HUES6 (cell line): ENCODE data around the gene IFNE.

Experiments
- H3K27ac ChIP-seq: 2 replicates; pipeline ENCODE4 v1.7.0; 2013; ENCODE audit warnings: low read depth, mild to moderate bottlenecking, low read length, inconsistent platforms
- H3K27me3 ChIP-seq: 2 replicates; pipeline ENCODE4 v1.6.1; 2013; ENCODE audit warnings: low read length; ENCODE audit not compliant: control insufficient read depth, insufficient read depth
- H3K36me3 ChIP-seq: 2 replicates; pipeline ENCODE4 v1.6.1; 2013; ENCODE audit warnings: low read length; ENCODE audit not compliant: control insufficient read depth, insufficient read depth
- H3K4me1 ChIP-seq: 2 replicates; pipeline ENCODE4 v1.6.1; 2013; ENCODE audit warnings: low read length; ENCODE audit not compliant: control insufficient read depth, insufficient read depth
- H3K4me3 ChIP-seq: 2 replicates; pipeline ENCODE4 v1.5.1; 2013; ENCODE audit warnings: low read depth, low read length
- H3K9ac ChIP-seq: one replicate; pipeline ENCODE4 v1.6.1; 2013; ENCODE audit warnings: mild to moderate bottlenecking, low read length
- H3K9me3 ChIP-seq: 2 replicates; pipeline ENCODE4 v1.6.1; 2013; ENCODE audit warnings: low read depth, low read length; ENCODE audit not compliant: control insufficient read depth, insufficient read depth

IFNE gene

GRCh38 chr9:21481470-21482056 is 550 bp downstream of the IFNE start:
- H3K4me1 ChIP-seq: 0 out of 2 replicates have a peak, but pooled peaks cover 2% of the 10 kb centered on the region
- H3K9me3 ChIP-seq: no peaks in the 10 kb centered on the region; the same call in 1 of the 2 replicates
- H3K36me3 ChIP-seq: no peaks in the 10 kb centered on the region
- no peak overlapping the region for H3K9ac ChIP-seq
- H3K27ac ChIP-seq: no peak overlapping the region
- no peaks in the 10 kb centered on the region for H3K27me3 ChIP-seq
- H3K4me3 ChIP-seq: no peak overlapping the region

- no peaks in the 10 kb centered on the region for H3K4me1 ChIP-seq
- no peaks in the 10 kb centered on the region for H3K36me3 ChIP-seq
- H3K9me3 ChIP-seq: no peaks in the 10 kb centered on the region
- no peak overlapping the region for H3K9ac ChIP-seq
- no peaks in the 10 kb centered on the region for H3K27me3 ChIP-seq
- H3K27ac ChIP-seq: no peak overlapping the region
- H3K4me3 ChIP-seq: no peak overlapping the region
These were observed 2.9 kb downstream of the IFNE start for GRCh38 chr9:21479152-21479702.

- Histone ChIP-seq H3K9ac (no peak overlapping the region), H3K27me3 (no peaks in the 10 kb centered on the region), H3K27ac (no peak overlapping the region), H3K4me3 (no peak overlapping the region), H3K9me3 (no peaks in the 10 kb centered on the region), H3K36me3 (no peaks in the 10 kb centered on the region), H3K4me1 (no peaks in the 10 kb centered on the region)
These were observed 4.6 kb downstream of the IFNE start for GRCh38 chr9:21477466-21477865.

- Histone ChIP-seq H3K4me3 (no peak overlapping the region), H3K9me3 (no peaks in the 10 kb centered on the region), H3K36me3 (no peaks in the 10 kb centered on the region), H3K27me3 (no peaks in the 10 kb centered on the region), H3K9ac (no peak overlapping the region), H3K27ac (no peak overlapping the region), H3K4me1 (peaks cover 6% of the 10 kb centered on the region; the same call in 1 of the 2 replicates)
These were observed 8.9 kb downstream of the IFNE start for GRCh38 chr9:21473236-21473635.

- H3K36me3 ChIP-seq: no peaks in the 10 kb centered on the region
- no peaks in the 10 kb centered on the region for H3K27me3 ChIP-seq
These were observed 12.0 kb downstream of the IFNE start for GRCh38 chr9:21470126-21470525.

GRCh38 chr9:21465859-21466518 is 16.1 kb downstream of the IFNE start:
- H3K4me3 ChIP-seq: no peak overlapping the region
- peaks cover 16% of the 10 kb centered on the region for H3K9me3 ChIP-seq
- H3K9ac ChIP-seq: no peak overlapping the region
- peaks cover under 1% of the 10 kb centered on the region; the same call in 1 of the 2 replicates for H3K4me1 ChIP-seq
- no peaks in the 10 kb centered on the region for H3K27me3 ChIP-seq
- H3K27ac ChIP-seq: no peak overlapping the region
- H3K36me3 ChIP-seq: no peaks in the 10 kb centered on the region

More at GRCh38 chr9:21470126-21470525, 12.0 kb downstream of the IFNE start:
- no peak overlapping the region for H3K27ac ChIP-seq
- no peak overlapping the region for H3K9ac ChIP-seq
- H3K4me3 ChIP-seq: no peak overlapping the region
- H3K4me1 ChIP-seq: peaks cover 6% of the 10 kb centered on the region; the same call in 1 of the 2 replicates
- no peaks in the 10 kb centered on the region for H3K9me3 ChIP-seq

- no peak overlapping the region for H3K27ac ChIP-seq
- no peak overlapping the region for H3K9ac ChIP-seq
- no peaks in the 10 kb centered on the region for H3K27me3 ChIP-seq
- no peaks in the 10 kb centered on the region for H3K36me3 ChIP-seq
- H3K4me1 ChIP-seq: no peaks in the 10 kb centered on the region
- H3K9me3 ChIP-seq: peaks cover 16% of the 10 kb centered on the region
- no peak overlapping the region for H3K4me3 ChIP-seq
These were observed 17.0 kb downstream of the IFNE start for GRCh38 chr9:21465138-21465537.

GRCh38 chr9:21461377-21461776 is 20.7 kb downstream of the IFNE start:
- Histone ChIP-seq H3K9ac (no peak overlapping the region), H3K27ac (no peak overlapping the region), H3K4me1 (no peaks in the 10 kb centered on the region), H3K4me3 (no peak overlapping the region), H3K36me3 (no peaks in the 10 kb centered on the region), H3K27me3 (no peaks in the 10 kb centered on the region), H3K9me3 (peaks cover 16% of the 10 kb centered on the region)

- Histone ChIP-seq H3K9me3 (no peaks in the 10 kb centered on the region), H3K27ac (no peak overlapping the region), H3K27me3 (no peaks in the 10 kb centered on the region), H3K9ac (no peak overlapping the region), H3K36me3 (no peaks in the 10 kb centered on the region), H3K4me3 (no peak overlapping the region), H3K4me1 (peaks cover 5% of the 10 kb centered on the region; the same call in 1 of the 2 replicates)
These were observed 26.8 kb downstream of the IFNE start for GRCh38 chr9:21455320-21455719.

- H3K27ac ChIP-seq: no peak overlapping the region
- H3K36me3 ChIP-seq: no peaks in the 10 kb centered on the region
- peaks cover 5% of the 10 kb centered on the region; the same call in 1 of the 2 replicates for H3K4me1 ChIP-seq
- no peaks in the 10 kb centered on the region for H3K9me3 ChIP-seq
- no peak overlapping the region for H3K4me3 ChIP-seq
- H3K9ac ChIP-seq: no peak overlapping the region
- H3K27me3 ChIP-seq: no peaks in the 10 kb centered on the region
These were observed 28.0 kb downstream of the IFNE start for GRCh38 chr9:21454149-21454548.

GRCh38 chr9:21452681-21453080 is 29.4 kb downstream of the IFNE start:
- Histone ChIP-seq H3K9ac (no peak overlapping the region), H3K4me1 (peaks cover 5% of the 10 kb centered on the region; the same call in 1 of the 2 replicates), H3K9me3 (no peaks in the 10 kb centered on the region)

More at GRCh38 chr9:21452681-21453080, 29.4 kb downstream of the IFNE start:
- no peaks in the 10 kb centered on the region for H3K36me3 ChIP-seq
- H3K27ac ChIP-seq: no peak overlapping the region
- no peak overlapping the region for H3K4me3 ChIP-seq
- H3K27me3 ChIP-seq: no peaks in the 10 kb centered on the region
